Measurements from ENCODE around the gene MCTS1.
"Not testable (repeated sequence)": the region's sequence is repeated elsewhere in the genome, so short reads cannot be mapped to it uniquely, and the experiment has no call there.

The MCTS1 gene

GRCh38 chrX:120629667-120630537 is 26.0 kb downstream of the MCTS1 start, which contains the start of gene C1GALT1C1:
TSS of gene C1GALT1C1 (minus strand) at chrX:120630054. CDS start at chrX:120627166, 2,888 bp downstream.
- peak; percentile 66 to 80 for DNase-seq (ENCODE audit: low read depth in 1 of 2, low spot score in 1 of 2)

DNA sequence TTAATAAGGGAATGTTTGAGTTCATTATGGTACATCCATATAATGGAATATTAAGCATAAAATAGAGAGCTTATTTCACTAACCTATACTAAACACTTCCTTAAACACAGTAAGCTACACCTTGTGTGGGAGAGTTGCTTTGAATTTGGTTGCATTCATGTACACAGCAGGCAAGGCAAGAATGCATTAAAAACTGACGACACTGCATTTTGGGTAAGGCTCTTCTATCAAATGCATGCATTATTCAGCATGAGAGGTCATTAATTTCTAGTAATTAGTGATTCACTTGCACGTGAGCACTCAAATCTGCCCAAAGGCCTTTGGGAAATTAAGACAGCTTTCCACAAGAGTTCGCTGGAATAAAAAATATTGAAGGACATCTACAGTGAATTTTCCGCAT is 34.7 kb downstream of the MCTS1 start:
- DNase-seq (ENCODE audit: low read depth in 1 of 2, low spot score in 1 of 2) = no peak

GRCh38 chrX:120642871-120643270 is 39.0 kb downstream of the MCTS1 start:
- DNase-seq (ENCODE audit: low read depth in 1 of 2, low spot score in 1 of 2) = no peak

- no peak for DNase-seq (ENCODE audit: low read depth in 1 of 2, low spot score in 1 of 2)
Measured at GRCh38 chrX:120647127-120647526, 43.2 kb downstream of the MCTS1 start.

DNA sequence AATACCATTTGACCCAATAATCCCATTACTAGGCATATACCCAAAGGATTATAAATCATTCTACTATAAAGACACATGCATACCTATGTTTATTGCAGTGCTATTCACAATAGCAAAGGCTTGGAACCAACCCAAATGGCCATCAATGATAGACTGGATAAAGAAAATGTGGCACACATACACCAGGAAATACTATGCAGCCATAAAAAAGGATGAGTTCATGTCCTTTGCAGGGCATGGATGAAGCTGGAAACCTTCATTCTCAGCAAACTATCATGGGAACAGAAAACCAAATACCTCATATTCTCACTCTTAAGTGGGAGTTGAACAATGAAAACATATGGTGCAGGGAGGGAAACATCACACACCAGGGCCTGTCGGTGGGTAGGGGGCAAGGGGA is 48.4 kb downstream of the MCTS1 start:
- not testable (repeated sequence) for DNase-seq (ENCODE audit: low read depth in 1 of 2, low spot score in 1 of 2)

- DNase-seq (ENCODE audit: low read depth in 1 of 2, low spot score in 1 of 2) = no peak
Measured at GRCh38 chrX:120653000-120653399, 49.1 kb downstream of the MCTS1 start.

DNA sequence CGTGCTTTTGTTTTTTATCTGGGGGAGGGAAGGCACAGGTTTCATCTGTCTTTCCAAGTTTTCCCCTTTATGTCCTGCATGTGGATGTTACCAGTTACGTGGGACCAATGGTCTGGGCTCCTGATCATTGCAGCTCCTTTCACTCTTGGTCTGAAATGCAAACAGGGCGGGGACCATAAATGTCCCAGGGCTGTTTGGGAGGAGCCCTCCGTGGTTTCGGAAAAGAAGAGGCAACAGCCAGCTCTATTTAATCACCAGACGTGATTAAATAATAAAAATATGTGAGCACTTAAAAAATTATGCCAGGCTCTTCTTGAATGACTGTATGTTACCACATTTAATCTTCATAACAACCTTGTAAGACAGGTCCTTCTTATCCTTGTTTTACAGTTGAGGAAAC is 56.7 kb downstream of the MCTS1 start:
- DNase-seq (ENCODE audit: low read depth in 1 of 2, low spot score in 1 of 2) = no peak
